DMS79 treated with DMSO at 0.1 percent for 48 hours (cell line): Measurements from ENCODE around the gene CORO2A.
"Not testable (repeated sequence)": the region's sequence is repeated elsewhere in the genome, so short reads cannot be mapped to it uniquely, and the experiment has no call there.

Experiments
- DNase-seq: peaks from one replicate; lab custom pipeline; 2025; lab: John Stamatoyannopoulos, UW

Gene CORO2A

DNA sequence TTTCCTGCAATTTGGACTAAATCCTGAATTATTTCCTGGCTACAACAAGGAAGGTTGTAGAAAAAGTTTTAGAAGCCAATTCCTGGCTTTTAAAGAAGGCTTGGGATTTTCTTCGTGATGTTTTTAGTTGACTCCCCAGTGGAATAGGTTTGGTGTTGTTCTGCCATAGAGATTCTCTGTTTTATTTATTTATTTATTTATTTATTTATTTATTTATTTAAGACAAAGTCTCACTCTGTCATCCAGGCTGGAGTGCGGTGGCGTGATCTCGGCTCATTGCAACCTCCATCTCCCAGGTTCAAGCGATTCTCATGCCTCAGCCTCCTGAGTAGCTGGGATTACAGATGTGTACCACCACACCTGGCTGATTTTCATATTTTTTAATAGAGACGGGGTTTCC is 75.3 kb downstream of the CORO2A start:
- DNase-seq = not testable (repeated sequence)

- no peak for DNase-seq
Measured at GRCh38 chr9:98109052-98109451, 83.4 kb downstream of the CORO2A start.

DNA sequence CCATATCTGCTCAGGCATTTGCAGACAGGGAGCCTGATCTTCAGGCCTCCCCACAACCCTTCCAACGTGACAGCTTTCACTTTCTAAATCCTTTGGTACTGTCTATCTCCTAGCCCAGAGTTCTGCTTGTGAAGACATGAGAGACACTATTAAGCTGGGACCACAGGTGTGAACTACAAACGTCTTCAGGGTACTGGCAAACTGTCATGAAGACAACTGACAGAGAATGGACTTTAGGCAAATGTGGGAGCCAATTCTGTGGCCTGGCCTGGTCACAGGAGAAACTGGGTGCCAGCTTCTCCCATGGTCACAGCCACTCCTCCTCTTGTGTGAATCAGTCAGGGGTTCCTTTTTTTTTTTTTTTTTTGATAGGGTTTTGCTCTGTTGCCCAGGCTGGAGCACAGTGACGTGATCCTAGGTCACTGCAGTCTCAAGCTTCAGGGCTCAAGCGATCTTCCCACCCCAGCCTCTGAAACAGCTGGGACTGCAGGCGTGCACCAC is 83.9 kb downstream of the CORO2A start:
- no peak for DNase-seq

GRCh38 chr9:98107926-98108325 is 84.5 kb downstream of the CORO2A start:
- DNase-seq = no peak

DNA sequence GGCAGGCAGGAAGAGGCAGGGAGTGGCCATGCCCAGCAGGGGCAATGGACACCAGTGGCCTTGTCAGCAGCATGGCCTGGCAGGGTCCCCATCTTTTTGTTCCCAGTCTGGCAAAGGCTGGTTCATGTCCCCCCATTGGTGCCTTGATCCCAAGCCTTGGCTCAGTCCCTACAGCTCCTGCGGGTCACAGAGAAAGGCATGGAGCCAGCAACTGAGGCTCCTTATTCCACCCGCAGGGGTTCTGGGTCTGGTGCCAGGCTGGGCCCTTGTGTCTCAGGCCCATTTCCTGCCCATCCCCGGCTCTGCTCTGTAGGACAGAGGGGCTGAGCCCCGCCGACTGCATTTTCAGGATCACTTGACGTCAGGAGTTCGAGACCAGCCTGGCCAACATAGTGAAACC is 87.4 kb downstream of the CORO2A start:
- DNase-seq = no peak

- DNase-seq = no peak
Measured at GRCh38 chr9:98104445-98104881, 88.0 kb downstream of the CORO2A start.

DNA sequence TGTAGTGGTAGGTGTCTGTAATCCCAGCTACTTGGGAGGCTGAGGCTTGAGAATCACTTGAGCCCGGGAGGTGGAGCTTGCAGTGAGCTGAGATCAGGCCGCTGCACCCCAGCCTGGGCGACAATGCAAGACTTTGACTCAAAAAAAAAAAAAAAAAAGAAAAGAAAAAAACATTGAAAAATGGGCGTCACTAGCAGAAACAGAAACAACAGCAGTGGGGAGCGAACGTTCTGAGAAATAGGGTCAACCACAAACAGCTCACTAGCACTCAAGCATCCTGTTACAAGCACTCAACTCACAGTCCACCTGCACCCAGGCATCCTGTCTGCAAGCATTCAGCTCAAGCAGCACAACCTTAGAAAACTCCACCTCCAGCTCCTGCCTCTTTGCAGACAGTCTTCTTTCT is 90.6 kb downstream of the CORO2A start:
- DNase-seq = peak; percentile 90

GRCh38 chr9:98101416-98101815 is 91.0 kb downstream of the CORO2A start:
- DNase-seq = no peak

DNA sequence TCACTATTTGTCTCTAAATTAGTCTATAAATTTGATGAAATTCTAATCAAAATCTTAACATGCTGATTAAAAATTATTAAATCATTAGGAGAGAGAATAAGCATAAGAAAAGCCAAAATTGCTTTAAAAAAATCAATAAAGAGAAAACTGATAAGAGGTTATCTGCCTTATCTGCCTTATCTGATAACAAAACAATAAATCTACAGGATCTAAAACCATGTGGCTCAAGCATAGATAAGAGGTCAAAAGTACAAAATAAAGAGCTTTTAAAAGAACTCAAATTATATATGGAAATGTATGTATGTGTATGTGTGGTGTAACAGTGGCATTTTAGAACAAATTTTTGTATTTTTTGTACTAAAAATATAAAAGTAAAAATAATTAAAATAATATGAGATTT is 92.0 kb downstream of the CORO2A start:
- peak; percentile 24 for DNase-seq

DNA sequence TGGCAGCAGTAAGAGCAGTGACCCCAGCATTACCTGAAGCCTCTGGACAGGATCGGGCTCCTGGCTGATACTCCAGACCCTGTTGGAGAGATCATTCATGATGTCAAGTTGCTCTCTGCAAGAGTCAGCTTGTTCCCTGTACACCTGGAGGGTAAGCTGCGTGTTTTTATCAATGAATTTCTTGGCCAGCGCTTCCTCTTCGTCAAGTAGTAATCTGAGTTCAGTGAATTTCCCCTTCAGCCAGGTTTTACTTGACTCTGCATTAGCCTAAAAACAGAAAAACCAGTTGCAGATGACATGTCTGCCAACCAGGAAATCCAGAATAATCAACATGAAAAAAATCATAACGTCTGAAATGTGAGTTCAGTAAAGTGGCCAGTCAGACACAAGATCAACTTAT is 92.5 kb downstream of the CORO2A start:
- peak; percentile 89 for DNase-seq

GRCh38 chr9:98099346-98099745 is 93.1 kb downstream of the CORO2A start:
- DNase-seq = no peak

GRCh38 chr9:98097836-98098235 is 94.6 kb downstream of the CORO2A start:
- peak; percentile 31 for DNase-seq

DNA sequence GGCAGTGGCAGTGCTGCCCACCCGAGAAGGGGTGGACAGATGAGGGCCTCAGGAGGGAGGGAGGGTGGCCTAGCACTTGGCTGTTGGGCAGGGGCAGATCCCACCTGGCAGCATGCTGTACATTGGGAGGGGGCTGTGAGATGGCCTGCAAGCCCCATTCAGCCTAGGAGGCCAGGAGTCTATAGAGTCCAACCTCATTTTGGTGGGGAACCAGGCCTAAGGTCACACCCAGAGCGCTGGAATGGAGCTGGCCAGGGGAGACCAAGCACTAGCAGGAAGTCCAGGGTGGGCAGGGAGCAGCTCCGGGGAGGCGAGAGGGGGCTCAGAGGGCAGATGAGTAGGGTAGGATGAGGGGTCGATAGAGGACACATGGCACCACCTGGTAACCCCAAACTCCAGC is 96.3 kb downstream of the CORO2A start:
- no peak for DNase-seq

- DNase-seq = no peak
Measured at GRCh38 chr9:98095401-98095800, 97.0 kb downstream of the CORO2A start.

GRCh38 chr9:98094851-98095250 is 97.6 kb downstream of the CORO2A start:
- DNase-seq = no peak

DNA sequence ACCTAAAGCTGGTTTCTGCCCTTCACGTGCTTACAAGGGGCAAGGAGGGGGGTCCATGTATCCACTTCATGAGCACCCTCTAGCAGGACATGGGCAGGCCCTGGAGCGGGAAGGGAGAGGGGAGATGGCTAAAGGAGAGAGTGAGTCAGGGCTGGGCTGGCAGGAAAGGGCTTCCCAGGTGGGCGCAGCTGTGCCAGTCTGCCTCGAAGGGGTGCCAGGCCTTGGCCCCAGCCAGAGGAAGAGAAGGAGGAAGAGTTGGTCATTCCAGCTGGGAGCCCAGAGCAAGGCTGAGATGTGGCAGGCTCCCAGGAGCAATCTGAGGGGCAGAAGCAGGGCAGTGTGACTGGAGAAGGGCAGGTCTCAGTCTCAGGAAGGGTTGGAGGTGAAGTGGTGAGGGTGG is 98.1 kb downstream of the CORO2A start:
- DNase-seq = no peak

GRCh38 chr9:98092613-98092931 is 99.9 kb downstream of the CORO2A start:
- no peak for DNase-seq

DNA sequence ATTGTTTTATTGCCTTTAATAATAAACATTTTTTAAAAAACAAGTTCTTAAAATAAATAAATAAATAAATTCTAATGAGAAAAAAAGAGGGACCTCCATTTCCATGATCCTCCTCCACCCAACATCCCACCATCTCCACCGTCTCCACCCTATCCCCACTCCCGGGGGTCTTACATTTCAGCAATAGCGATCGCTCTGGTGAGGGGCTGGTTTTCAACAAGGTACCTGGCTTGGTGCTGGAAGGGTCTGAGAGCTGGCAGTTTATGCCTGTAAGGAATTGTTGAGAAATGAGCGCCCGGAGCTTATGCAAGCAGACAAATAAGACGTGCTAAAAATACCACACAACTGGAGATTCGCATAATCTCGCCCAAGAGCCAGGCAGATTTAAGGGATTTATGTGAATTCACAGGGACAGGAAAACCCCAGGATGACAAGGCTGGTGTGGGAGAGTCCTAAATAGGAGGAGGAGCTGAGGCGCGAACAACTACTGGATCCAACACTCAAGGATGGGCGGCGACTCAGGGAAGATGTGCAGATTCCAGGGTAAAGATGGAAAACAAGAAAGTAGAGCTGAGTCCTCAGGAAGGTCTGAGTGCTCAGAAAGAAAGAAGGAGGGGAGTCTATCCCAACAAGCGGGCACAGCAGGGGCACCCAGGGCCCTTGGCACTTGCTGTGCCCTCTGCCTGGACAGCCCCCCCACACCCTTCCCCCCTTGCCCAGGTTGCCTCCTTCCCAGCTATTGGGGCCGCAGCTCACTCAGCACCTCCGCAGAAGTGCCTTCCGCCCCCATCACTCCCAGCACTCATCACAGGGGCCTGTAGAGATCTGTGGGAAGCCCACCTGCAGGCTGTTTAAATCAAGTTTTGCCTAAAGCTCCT is 100.5 kb downstream of the CORO2A start:
- DNase-seq = no peak

DNA sequence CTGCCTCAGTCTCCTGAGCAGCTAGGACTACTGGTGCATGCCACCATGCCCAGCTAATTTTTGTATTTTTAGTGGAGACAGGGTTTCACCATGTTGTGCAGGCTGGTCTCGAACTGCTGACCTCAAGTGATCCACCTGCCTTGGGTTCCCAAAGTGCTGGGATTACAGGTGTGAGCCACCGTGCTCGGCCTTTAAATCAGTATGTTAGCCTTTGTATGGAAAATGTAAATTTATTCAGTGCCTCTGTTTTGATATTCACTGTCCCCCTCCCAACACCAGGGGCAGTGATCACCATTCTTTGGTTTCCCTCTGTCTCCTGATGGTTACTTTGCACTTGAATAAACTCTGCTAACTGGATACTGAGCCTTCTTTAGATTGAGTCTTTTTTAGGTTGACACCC is 101.8 kb downstream of the CORO2A start:
- not testable (repeated sequence) for DNase-seq

DNA sequence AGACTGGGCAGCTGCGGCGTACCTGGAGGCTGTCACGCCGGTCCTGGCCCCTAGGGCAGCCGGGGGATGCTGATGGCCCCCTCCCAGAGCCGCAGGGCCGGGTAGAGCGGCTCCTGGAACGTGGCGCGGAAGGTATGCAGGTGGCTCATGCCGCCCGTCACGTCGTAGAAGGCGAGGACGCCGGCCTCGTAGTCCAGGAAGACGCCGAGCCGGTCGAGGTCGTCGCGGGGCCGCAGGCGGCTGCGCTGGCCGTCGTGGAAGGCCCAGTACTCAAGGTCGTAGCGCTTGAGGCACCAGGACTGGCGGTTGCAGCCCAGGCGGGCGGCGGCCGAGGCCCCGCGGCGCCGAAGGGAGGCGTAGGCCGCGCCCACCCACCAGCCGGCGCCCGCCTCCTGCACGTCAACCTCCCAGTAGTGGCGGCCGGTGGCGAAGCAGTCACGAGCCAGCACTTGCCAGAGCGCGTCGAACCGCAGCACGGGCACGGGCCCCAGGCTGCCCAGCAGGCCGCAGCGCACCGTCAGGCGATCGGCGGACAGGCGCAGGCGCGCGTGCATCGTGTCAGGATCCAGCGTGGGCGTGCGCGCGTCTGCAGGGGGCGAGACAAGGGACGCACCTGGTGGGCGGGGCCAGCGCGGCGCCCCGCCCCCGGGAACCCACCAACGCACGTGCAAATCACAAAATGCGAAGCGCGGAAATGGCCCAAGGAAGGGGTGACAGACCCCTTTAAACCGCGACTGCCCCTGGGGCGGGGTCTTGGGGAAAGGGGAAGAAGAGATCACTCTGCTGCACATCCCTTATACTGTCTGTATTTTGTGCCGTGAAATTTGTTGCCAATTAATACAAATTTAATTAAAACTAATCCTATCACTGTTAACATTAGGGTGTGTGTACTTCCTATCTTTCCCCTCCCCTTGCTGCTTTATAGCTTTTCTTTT is 104.8 kb downstream of the CORO2A start:
- no peak for DNase-seq

GRCh38 chr9:98086461-98086860 is 106.0 kb downstream of the CORO2A start:
- DNase-seq = no peak

- DNase-seq = peak; percentile 49
Measured at GRCh38 chr9:98085944-98086343, 106.5 kb downstream of the CORO2A start.

- DNase-seq = no peak
Measured at GRCh38 chr9:98085058-98085457, 107.4 kb downstream of the CORO2A start.
